K562 (cell line): ENCODE measurements around the gene LENEP. TPM values are rescaled to one million over a fixed set of nuclear protein-coding genes. Genes with fewer than 3 reads are reported as not detected.

ENCODE experiments used
- ATAC-seq: fragments of 200-7000 bp; cut with Tn5 transposase; 3 replicates; pipeline ENCODE4 v1.9.1; 2020; ENCODE audit warnings: moderate library complexity
- BruUV-seq: library from RNA; stranded (reverse); fragments of 400-500 nt; replicated peaks from 2 replicates; lab custom pipeline; 2021; lab: Mats Ljungman, UMichigan
- CTCF ChIA-PET: fragments of 300-600 bp; formaldehyde crosslinking; extraction: SDS; loops from one replicate; lab custom pipeline; 2021; ENCODE audit warnings: low intra/inter-chr PET ratio; lab: Yijun Ruan, JAX
- POLR2A ChIA-PET: fragments of 300-600, 350-650 bp; sonication (Branson Sonifier 250); formaldehyde crosslinking; extraction: SDS; loops from one replicate; lab custom pipeline; 2021; ENCODE audit warnings: antibody characterized with exemption, inconsistent platforms; lab: Yijun Ruan, JAX
- DNase-seq, 4 experiments: peaks; one replicate each; pipeline versions ENCODE4 v3.0.0 to v3.0.0-alpha.2; 2011 to 2018; ENCODE audit warnings: low spot score in 3 of 4, mixed read lengths in 3 of 4; ENCODE audit errors: extremely low read depth in 1 of 4
- FAIRE-seq: peaks from 2 replicates; lab custom pipeline; 2011; peaks lifted over from hg19 to GRCh38; lab: Jason Lieb, UNC
- H2AFZ ChIP-seq: 2 replicates; pipeline ENCODE4 v1.6.0; 2011; ENCODE audit warnings: low read depth, low read length, control low read depth, inconsistent platforms
- H3K27ac ChIP-seq: fragments of 200-600 bp; 3 replicates; pipeline ENCODE4 v1.8.0; 2011; ENCODE audit warnings: low read depth, mild to moderate bottlenecking, control low read depth, inconsistent platforms, low read length, moderate library complexity, mixed read lengths; ENCODE audit errors: extremely low read depth
- H3K27me3 ChIP-seq, 2 experiments: fragments of 300-600 bp in 1 of 2; 2 replicates in 1 of 2; 3 replicates in 1 of 2; pipeline versions ENCODE4 v1.6.0 to v1.8.0; 2011; ENCODE audit warnings: inconsistent platforms in 2 of 2, low read length in 2 of 2, mild to moderate bottlenecking in 1 of 2, mixed read lengths in 1 of 2, moderate library complexity in 1 of 2; ENCODE audit not compliant: control insufficient read depth in 2 of 2, insufficient read depth in 2 of 2
- H3K36me3 ChIP-seq: fragments of 300-600 bp; 3 replicates; pipeline ENCODE4 v1.8.0; 2011; ENCODE audit warnings: mild to moderate bottlenecking, low read length, inconsistent platforms; ENCODE audit not compliant: control insufficient read depth, insufficient read depth
- H3K4me1 ChIP-seq, 2 experiments: fragments of 200-600 bp in 1 of 2; replicated peaks in 1 of 2; 2 replicates in 1 of 2; 3 replicates in 1 of 2; pipeline versions ENCODE4 v1.5.1 to v1.8.0; 2011; ENCODE audit warnings: inconsistent platforms in 2 of 2, low read length in 2 of 2, mild to moderate bottlenecking in 1 of 2, mixed read lengths in 1 of 2, moderate library complexity in 1 of 2; ENCODE audit not compliant: control insufficient read depth in 2 of 2, insufficient read depth in 2 of 2
- H3K4me2 ChIP-seq: 2 replicates; pipeline ENCODE4 v1.6.1; 2011; ENCODE audit warnings: low read length, control low read depth, inconsistent platforms, mixed read lengths; ENCODE audit not compliant: insufficient read depth
- H3K4me3 ChIP-seq: fragments of 200-600 bp; sonication (generic), shearing (Covaris generic); 2 replicates; pipeline ENCODE4 v1.5.1; 2016; ENCODE audit warnings: control low read depth, inconsistent platforms
- H3K79me2 ChIP-seq: fragments of 200-600 bp; 3 replicates; pipeline ENCODE4 v1.8.0; 2011; ENCODE audit warnings: low read length, inconsistent platforms; ENCODE audit not compliant: control insufficient read depth, insufficient read depth
- H3K9ac ChIP-seq, 2 experiments: 2 replicates each; pipeline versions ENCODE4 v1.6.0 to v1.6.1; 2011; ENCODE audit warnings: low read depth in 2 of 2, low read length in 2 of 2, control low read depth in 1 of 2, inconsistent platforms in 1 of 2, mild to moderate bottlenecking in 1 of 2, mixed read lengths in 1 of 2; ENCODE audit not compliant: insufficient read depth in 1 of 2
- H3K9me1 ChIP-seq: one replicate; pipeline ENCODE4 v1.6.0; 2011; ENCODE audit warnings: inconsistent platforms, mild to moderate bottlenecking, low read length, moderate library complexity; ENCODE audit not compliant: control insufficient read depth, insufficient read depth
- H3K9me3 ChIP-seq: replicated peaks from 2 replicates; pipeline ENCODE4 v1.5.1; 2011; ENCODE audit warnings: low read depth, low read length, inconsistent platforms; ENCODE audit not compliant: control insufficient read depth, insufficient read depth
- H4K20me1 ChIP-seq: replicated peaks from 2 replicates; pipeline ENCODE4 v1.6.1; 2011; ENCODE audit warnings: low read length, inconsistent platforms, mixed read lengths; ENCODE audit not compliant: control insufficient read depth, insufficient read depth
- CEBPB ChIP-seq: fragments of 450-650 bp; IDR thresholded peaks from 2 replicates; pipeline ENCODE4 v1.6.1; 2016; ENCODE audit warnings: missing genetic modification characterization, missing compliant biosample characterization
- CEBPG ChIP-seq, 3 experiments: fragments of 200-800 bp in 1 of 3; sonication (Bioruptor generic) in 1 of 3; sonication (generic) in 1 of 3; formaldehyde crosslinking in 1 of 3; IDR thresholded peaks in 2 of 3; conservative IDR thresholded peaks in 1 of 3; 2 replicates each; pipeline versions ENCODE4 v1.6.1 to v1.8.0; 2016 to 2022; ENCODE audit warnings: missing compliant biosample characterization in 2 of 3, missing genetic modification characterization in 2 of 3, mild to moderate bottlenecking in 1 of 3, missing genetic modification reagents in 1 of 3
- CXXC5 ChIP-seq: fragments of 250-450 bp; sonication (Bioruptor Pico); IDR thresholded peaks from 2 replicates; pipeline ENCODE4 v1.8.0; 2022; ENCODE audit warnings: inconsistent platforms, mild to moderate bottlenecking, moderate library complexity
- DIDO1 ChIP-seq: fragments of 450-650 bp; IDR thresholded peaks from 2 replicates; pipeline ENCODE4 v1.6.1; 2016; ENCODE audit warnings: low read depth, missing biosample characterization, missing genetic modification characterization
- EP400 ChIP-seq: fragments of 450-650 bp; IDR thresholded peaks from 2 replicates; pipeline ENCODE4 v1.6.1; 2017; ENCODE audit warnings: antibody characterized with exemption, mild to moderate bottlenecking, moderate library complexity
- ZKSCAN8 ChIP-seq: fragments of 200-800 bp; sonication (Bioruptor generic); IDR thresholded peaks from 2 replicates; pipeline ENCODE4 v1.6.1; 2016; ENCODE audit warnings: missing genetic modification characterization, missing compliant biosample characterization
- ZNF121 ChIP-seq: sonication (generic); formaldehyde crosslinking; conservative IDR thresholded peaks from 2 replicates; pipeline ENCODE4 v1.8.0; 2022; ENCODE audit warnings: missing genetic modification reagents
- ZNF175 ChIP-seq: fragments of 200-800 bp; sonication (Bioruptor generic); IDR thresholded peaks from 2 replicates; pipeline ENCODE4 v1.6.1; 2016; ENCODE audit warnings: low read depth, mild to moderate bottlenecking, missing genetic modification characterization, missing compliant biosample characterization
- ZNF232 ChIP-seq: sonication (generic); formaldehyde crosslinking; IDR thresholded peaks from 2 replicates; pipeline ENCODE4 v1.8.0; 2022; ENCODE audit warnings: mild to moderate bottlenecking, missing genetic modification reagents
- ZSCAN32 ChIP-seq: fragments of 450-650 bp; formaldehyde crosslinking; IDR thresholded peaks from 2 replicates; pipeline ENCODE4 v1.4.0; 2020; ENCODE audit warnings: mild to moderate bottlenecking, moderate library complexity
- WGBS: fragments of 100-300 bp; shearing (Covaris generic); methylation state at CpG from one replicate; pipeline ENCODE4 v1.1.6; 2016; ENCODE audit warnings: low coverage, mixed read lengths; ENCODE audit not compliant: insufficient coverage; ENCODE audit errors: missing lambda C conversion rate; 5-methylcytosine and 5-hydroxymethylcytosine counted together
- in situ Hi-C: fragments of 300-500 bp; cut with MboI; formaldehyde crosslinking; loops from 4 replicates; pipeline ENCODE4 v1.15.0; 2018; ENCODE audit warnings: inconsistent platforms, mixed read lengths
- intact Hi-C: fragments of 100-400 bp; cut with micrococcal nuclease; formaldehyde crosslinking; loops from 2 replicates; pipeline ENCODE4 v1.14.2; 2022
- polyA plus RNA-seq, 8 experiments: library from polyadenylated mRNA; depleted of rRNA in 4 of 8; stranded (reverse) in 5 of 8; unstranded in 3 of 8; fragments of >200 nt; fragmentation: Nextera tagmentation in 2 of 8; fragmentation: Illumina TruSeq in 1 of 8; extraction: Ambion mirVana in 2 of 8; extraction: Trizol in 1 of 8; gene quantifications; 2 replicates each; pipeline versions ENCODE4 v1.2.1 to v1.2.3, GENCODE V29; 2011 to 2014; ENCODE audit warnings: inconsistent platforms in 1 of 8, missing spikeins in 1 of 8
- total RNA-seq, 7 experiments: library from RNA; depleted of rRNA in 6 of 7; stranded (reverse); fragments of >200 nt in 6 of 7; fragmentation: Illumina TruSeq in 2 of 7; extraction: Trizol in 2 of 7; gene quantifications; 2 replicates each; pipeline versions ENCODE4 v1.2.1 to v1.2.3, GENCODE V29; 2011 to 2021; ENCODE audit warnings: low replicate concordance in 1 of 7
- TF ChIP-seq, protein P1 (sequence below): sonication (generic); formaldehyde crosslinking; IDR thresholded peaks from 2 replicates; pipeline ENCODE4 v1.9.0; 2022; ENCODE audit warnings: mild to moderate bottlenecking, missing genetic modification reagents
- TF ChIP-seq, protein P2 (sequence below): fragments of 450-650 bp; formaldehyde crosslinking; IDR thresholded peaks from 2 replicates; pipeline ENCODE4 v1.4.0; 2022; ENCODE audit warnings: mild to moderate bottlenecking, moderate library complexity
- TF ChIP-seq, protein P3 (sequence below): fragments of 450-650 bp; formaldehyde crosslinking; IDR thresholded peaks from 2 replicates; pipeline ENCODE4 v1.4.0; 2020; ENCODE audit warnings: mild to moderate bottlenecking, moderate library complexity
- TF ChIP-seq, protein P4 (sequence below), 2 experiments: fragments of 450-650 bp in 1 of 2; sonication (generic) in 1 of 2; formaldehyde crosslinking in 1 of 2; IDR thresholded peaks in 1 of 2; conservative IDR thresholded peaks in 1 of 2; 2 replicates each; pipeline versions ENCODE4 v1.6.1 to v1.8.1; 2016 to 2023; ENCODE audit warnings: mild to moderate bottlenecking in 2 of 2, moderate library complexity in 2 of 2, inconsistent platforms in 1 of 2, missing genetic modification reagents in 1 of 2

LENEP gene
- total and polyA plus RNA-seq, 9 of the 15 experiments (the other 6 are each of a cell fraction or from before 2014, with no cell fraction given): 0.23 to 0.87 (median 0.67) TPM; not detected in 5

DNA sequence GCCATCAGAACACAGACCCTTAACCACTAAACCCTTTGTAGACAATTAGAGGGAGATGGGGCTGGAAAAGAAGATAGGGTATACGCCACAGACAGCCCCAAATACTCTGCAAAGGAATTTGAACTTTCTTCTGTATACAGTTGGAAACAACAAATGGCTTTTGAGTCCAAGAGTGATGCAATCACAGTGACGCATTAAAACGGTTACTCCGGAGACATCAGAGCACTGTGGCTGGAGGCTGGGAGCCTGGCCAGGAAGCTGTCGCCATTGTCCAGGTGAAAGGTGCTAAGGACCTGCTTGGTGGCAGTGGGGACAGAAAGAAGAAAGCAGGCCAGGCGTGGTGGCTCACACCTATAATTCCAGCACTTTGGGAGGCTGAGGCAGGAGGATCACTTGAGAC lies 6.1 kb upstream of the LENEP start:
- WGBS: 82% methylated on average over 6 of the region's 6 CpGs
- no peaks in the 10 kb centered on the region for H3K27me3 ChIP-seq
- intact Hi-C loops (no loop called here), in situ Hi-C loops (no loop called here)
- no peak overlapping the region for H3K9ac ChIP-seq
- no peak overlapping the region for H2AFZ ChIP-seq
- no peak overlapping the region for H3K27ac ChIP-seq
- ATAC-seq (no peak), DNase-seq (no peak), FAIRE-seq (no peak)
- H3K36me3 ChIP-seq: peaks cover 50% of the 10 kb centered on the region
- no TSS peak for BruUV-seq
- CTCF ChIA-PET: no interaction called here
- H3K9me3 ChIP-seq: no peaks in the 10 kb centered on the region
- H3K4me3 ChIP-seq: no peak overlapping the region
- H3K9me1 ChIP-seq: no peaks in the 10 kb centered on the region
- peak; percentile 72 for TF ChIP-seq CEBPB (tag)
- TF ChIP-seq, protein P1, sequence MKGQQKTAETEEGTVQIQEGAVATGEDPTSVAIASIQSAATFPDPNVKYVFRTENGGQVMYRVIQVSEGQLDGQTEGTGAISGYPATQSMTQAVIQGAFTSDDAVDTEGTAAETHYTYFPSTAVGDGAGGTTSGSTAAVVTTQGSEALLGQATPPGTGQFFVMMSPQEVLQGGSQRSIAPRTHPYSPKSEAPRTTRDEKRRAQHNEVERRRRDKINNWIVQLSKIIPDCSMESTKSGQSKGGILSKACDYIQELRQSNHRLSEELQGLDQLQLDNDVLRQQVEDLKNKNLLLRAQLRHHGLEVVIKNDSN (CRISPR knock-in tag): no peak
- TF ChIP-seq ZNF232 (CRISPR knock-in tag): no peak
- no peak for TF ChIP-seq DIDO1 (tag)
- TF ChIP-seq, protein P2, sequence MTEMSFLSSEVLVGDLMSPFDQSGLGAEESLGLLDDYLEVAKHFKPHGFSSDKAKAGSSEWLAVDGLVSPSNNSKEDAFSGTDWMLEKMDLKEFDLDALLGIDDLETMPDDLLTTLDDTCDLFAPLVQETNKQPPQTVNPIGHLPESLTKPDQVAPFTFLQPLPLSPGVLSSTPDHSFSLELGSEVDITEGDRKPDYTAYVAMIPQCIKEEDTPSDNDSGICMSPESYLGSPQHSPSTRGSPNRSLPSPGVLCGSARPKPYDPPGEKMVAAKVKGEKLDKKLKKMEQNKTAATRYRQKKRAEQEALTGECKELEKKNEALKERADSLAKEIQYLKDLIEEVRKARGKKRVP (CRISPR knock-in tag): 0 out of 2 replicates have a peak, but pooled peaks have one; percentile 20
- TF ChIP-seq CEBPG (CRISPR knock-in tag; IDR thresholded peaks at IDR 0.05): no peak
- TF ChIP-seq CEBPG (tag; conservative IDR thresholded peaks at IDR 0.05 in 1 of 2, IDR thresholded peaks at IDR 0.05 in 1 of 2): peak; percentile 72 to 74; a peak in 3 of 4 replicates
- TF ChIP-seq ZNF175 (CRISPR knock-in tag): no peak
- TF ChIP-seq, protein P3, sequence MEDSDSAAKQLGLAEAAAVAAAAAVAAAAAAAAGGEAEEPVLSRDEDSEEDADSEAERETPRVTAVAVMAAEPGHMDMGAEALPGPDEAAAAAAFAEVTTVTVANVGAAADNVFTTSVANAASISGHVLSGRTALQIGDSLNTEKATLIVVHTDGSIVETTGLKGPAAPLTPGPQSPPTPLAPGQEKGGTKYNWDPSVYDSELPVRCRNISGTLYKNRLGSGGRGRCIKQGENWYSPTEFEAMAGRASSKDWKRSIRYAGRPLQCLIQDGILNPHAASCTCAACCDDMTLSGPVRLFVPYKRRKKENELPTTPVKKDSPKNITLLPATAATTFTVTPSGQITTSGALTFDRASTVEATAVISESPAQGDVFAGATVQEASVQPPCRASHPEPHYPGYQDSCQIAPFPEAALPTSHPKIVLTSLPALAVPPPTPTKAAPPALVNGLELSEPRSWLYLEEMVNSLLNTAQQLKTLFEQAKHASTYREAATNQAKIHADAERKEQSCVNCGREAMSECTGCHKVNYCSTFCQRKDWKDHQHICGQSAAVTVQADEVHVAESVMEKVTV (CRISPR knock-in tag): no peak
- peak; percentile 88 for TF ChIP-seq ZKSCAN8
- TF ChIP-seq ZNF121: 0 out of 2 replicates have a peak, but pooled peaks have one; percentile 22
- TF ChIP-seq EP400: no peak
- 0 out of 2 replicates have a peak, but pooled peaks have one; percentile 12 for TF ChIP-seq ZSCAN32
- no peak for TF ChIP-seq CXXC5
- TF ChIP-seq, protein P4, sequence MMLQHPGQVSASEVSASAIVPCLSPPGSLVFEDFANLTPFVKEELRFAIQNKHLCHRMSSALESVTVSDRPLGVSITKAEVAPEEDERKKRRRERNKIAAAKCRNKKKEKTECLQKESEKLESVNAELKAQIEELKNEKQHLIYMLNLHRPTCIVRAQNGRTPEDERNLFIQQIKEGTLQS (IDR thresholded peaks at IDR 0.05): peak; percentile 71
- TF ChIP-seq, protein P4 (CRISPR knock-in tag; conservative IDR thresholded peaks at IDR 0.05): no peak
- no peak overlapping the region for H3K4me2 ChIP-seq
- H3K79me2 ChIP-seq: peaks cover 67% of the 10 kb centered on the region
- peaks cover under 1 to 30% of the 10 kb centered on the region in 2 experiments; a peak in 3 of 5 replicates for H3K4me1 ChIP-seq
- H4K20me1 ChIP-seq: no peaks in the 10 kb centered on the region; the same call in 1 of the 2 replicates
- POLR2A ChIA-PET: interaction anchor here (0.6 to 1.1 kb wide), 3 partner anchors 10 to 97 kb away, joined by 3 to 4 read pairs (median 3); partner anchors contain the start of gene CKS1B
